WERI-Rb-1 (cell line): ENCODE measurements around the gene VPS8.
"Not testable (repeated sequence)": the region's sequence is repeated elsewhere in the genome, so short reads cannot be mapped to it uniquely, and the experiment has no call there.

Experiments
- DNase-seq: peaks from one replicate; pipeline ENCODE4 v3.0.0-alpha.2; 2020
- H3K27ac ChIP-seq: fragments of 250-450 bp; sonication (Bioruptor Pico); 2 replicates; pipeline ENCODE4 v1.5.1; 2020; ENCODE audit warnings: mild to moderate bottlenecking, moderate library complexity
- H3K27me3 ChIP-seq: fragments of 250-450 bp; sonication (Bioruptor Pico); 2 replicates; pipeline ENCODE4 v1.5.1; 2021; ENCODE audit warnings: mild to moderate bottlenecking, low read depth, moderate library complexity; ENCODE audit not compliant: insufficient read depth, severe bottlenecking
- H3K36me3 ChIP-seq: fragments of 250-450 bp; sonication (Bioruptor Pico); 2 replicates; pipeline ENCODE4 v1.5.1; 2020; ENCODE audit warnings: mild to moderate bottlenecking, moderate library complexity
- H3K4me3 ChIP-seq: 2 replicates; pipeline ENCODE4 v1.5.1; 2011; ENCODE audit warnings: low read depth, mild to moderate bottlenecking, control low read depth, low read length
- H3K9me3 ChIP-seq: fragments of 250-450 bp; sonication (Bioruptor Pico); 2 replicates; pipeline ENCODE4 v1.5.1; 2021; ENCODE audit warnings: mild to moderate bottlenecking, moderate library complexity; ENCODE audit not compliant: severe bottlenecking
- TF ChIP-seq, protein P1 (sequence below): IDR thresholded peaks from 2 replicates; pipeline ENCODE4 v1.5.1; 2011; ENCODE audit warnings: low read depth, mild to moderate bottlenecking, control low read depth, inconsistent platforms, low read length

The VPS8 gene

GRCh38 chr3:184993394-184993793 lies 181.4 kb downstream of the VPS8 start:
- DNase-seq, result no peak
- Histone ChIP-seq H3K36me3 (peaks cover 12% of the 10 kb centered on the region), H3K4me3 (no peak overlapping the region), H3K27ac (no peak overlapping the region), H3K27me3 (no peaks in the 10 kb centered on the region), H3K9me3 (no peaks in the 10 kb centered on the region)
- TF ChIP-seq, protein P1, sequence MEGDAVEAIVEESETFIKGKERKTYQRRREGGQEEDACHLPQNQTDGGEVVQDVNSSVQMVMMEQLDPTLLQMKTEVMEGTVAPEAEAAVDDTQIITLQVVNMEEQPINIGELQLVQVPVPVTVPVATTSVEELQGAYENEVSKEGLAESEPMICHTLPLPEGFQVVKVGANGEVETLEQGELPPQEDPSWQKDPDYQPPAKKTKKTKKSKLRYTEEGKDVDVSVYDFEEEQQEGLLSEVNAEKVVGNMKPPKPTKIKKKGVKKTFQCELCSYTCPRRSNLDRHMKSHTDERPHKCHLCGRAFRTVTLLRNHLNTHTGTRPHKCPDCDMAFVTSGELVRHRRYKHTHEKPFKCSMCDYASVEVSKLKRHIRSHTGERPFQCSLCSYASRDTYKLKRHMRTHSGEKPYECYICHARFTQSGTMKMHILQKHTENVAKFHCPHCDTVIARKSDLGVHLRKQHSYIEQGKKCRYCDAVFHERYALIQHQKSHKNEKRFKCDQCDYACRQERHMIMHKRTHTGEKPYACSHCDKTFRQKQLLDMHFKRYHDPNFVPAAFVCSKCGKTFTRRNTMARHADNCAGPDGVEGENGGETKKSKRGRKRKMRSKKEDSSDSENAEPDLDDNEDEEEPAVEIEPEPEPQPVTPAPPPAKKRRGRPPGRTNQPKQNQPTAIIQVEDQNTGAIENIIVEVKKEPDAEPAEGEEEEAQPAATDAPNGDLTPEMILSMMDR, result no peak

- H3K36me3 ChIP-seq, H3K27me3 ChIP-seq, H3K27ac ChIP-seq, H3K4me3 ChIP-seq, DNase-seq, H3K9me3 ChIP-seq: not testable (repeated sequence)
Measured at GRCh38 chr3:185003876-185004275, 191.9 kb downstream of the VPS8 start.

- TF ChIP-seq, protein P1, result no peak
- DNase-seq, result no peak
- H3K36me3 ChIP-seq, result no peaks in the 10 kb centered on the region
- no peaks in the 10 kb centered on the region for H3K27me3 ChIP-seq
- H3K27ac ChIP-seq, result no peak overlapping the region
- H3K9me3 ChIP-seq, result no peaks in the 10 kb centered on the region
- H3K4me3 ChIP-seq, result no peak overlapping the region
Measured at GRCh38 chr3:185009650-185010049, 197.7 kb downstream of the VPS8 start.

DNA sequence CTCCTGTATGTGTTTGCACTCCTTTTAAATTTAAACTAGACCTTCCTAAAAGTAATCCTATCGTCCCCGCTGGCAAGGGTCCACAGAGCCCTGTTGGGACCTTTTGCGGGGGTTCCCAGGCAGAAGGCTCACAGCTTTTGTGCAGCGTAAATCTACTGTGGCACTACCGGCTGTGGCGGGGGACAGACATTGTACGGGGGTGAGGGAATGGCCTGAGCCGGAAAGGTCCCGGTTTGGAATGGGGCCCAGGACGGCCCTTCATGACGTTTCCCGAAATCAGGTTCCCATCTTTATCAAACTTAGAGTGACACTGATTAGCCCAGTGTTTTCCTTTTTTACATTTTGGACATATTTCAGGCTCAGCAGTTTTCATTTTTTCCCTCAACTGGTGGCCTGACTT lies 205.6 kb downstream of the VPS8 start:
- not testable (repeated sequence) for H3K36me3 ChIP-seq, DNase-seq, H3K4me3 ChIP-seq

GRCh38 chr3:185017996-185018395 lies 206.0 kb downstream of the VPS8 start:
- H3K4me3 ChIP-seq, H3K9me3 ChIP-seq, H3K27me3 ChIP-seq, H3K27ac ChIP-seq, H3K36me3 ChIP-seq: not testable (repeated sequence)
- DNase-seq, result peak; percentile 10

More for the DNA sequence above, 205.6 kb downstream of the VPS8 start:
- H3K27ac ChIP-seq, H3K9me3 ChIP-seq, H3K27me3 ChIP-seq: not testable (repeated sequence)

- H3K4me3 ChIP-seq, result no peak overlapping the region
Measured at GRCh38 chr3:185021256-185021655, 209.3 kb downstream of the VPS8 start.

DNA sequence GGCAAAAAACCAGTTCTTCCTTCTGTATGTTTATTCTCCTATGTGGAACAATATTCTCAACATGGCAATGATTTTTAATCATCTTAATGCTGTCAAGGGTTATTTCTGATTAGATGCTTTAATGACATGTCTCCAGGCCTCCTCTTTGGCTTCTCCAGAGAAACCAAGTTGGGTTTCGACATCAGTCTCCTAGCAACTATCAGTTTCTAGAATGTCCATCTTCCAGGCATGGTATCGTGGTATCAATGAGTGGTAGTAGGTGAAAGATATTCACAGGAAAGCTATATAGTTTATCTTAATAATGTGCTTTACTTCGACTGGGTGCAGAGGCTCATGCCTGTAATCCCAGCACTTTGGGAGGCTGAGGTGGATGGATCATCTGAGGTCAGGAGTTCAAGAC lies 212.4 kb downstream of the VPS8 start:
- Histone ChIP-seq H3K9me3 (no peaks in the 10 kb centered on the region), H3K27me3 (no peaks in the 10 kb centered on the region), H3K27ac (no peak overlapping the region), H3K36me3 (no peaks in the 10 kb centered on the region), H3K4me3 (no peak overlapping the region)
- TF ChIP-seq, protein P1, result no peak
- no peak for DNase-seq

More at GRCh38 chr3:185021256-185021655, 209.3 kb downstream of the VPS8 start:
- no peak for DNase-seq
- Histone ChIP-seq H3K36me3 (no peaks in the 10 kb centered on the region), H3K27ac (no peak overlapping the region), H3K9me3 (no peaks in the 10 kb centered on the region), H3K27me3 (no peaks in the 10 kb centered on the region)
- TF ChIP-seq, protein P1, result no peak
